WTC11 (cell line): Measurements from ENCODE around the gene TNNC2. TPM values are rescaled to one million over a fixed set of nuclear protein-coding genes. Genes with fewer than 3 reads are reported as not detected.

ENCODE experiments used
- FOXK1 ChIP-seq: sonication (generic); formaldehyde crosslinking; IDR thresholded peaks from 2 replicates; pipeline ENCODE4 v1.8.0; 2022; ENCODE audit warnings: mild to moderate bottlenecking, moderate library complexity, missing genetic modification reagents
- FOXP1 ChIP-seq: sonication (generic); formaldehyde crosslinking; IDR thresholded peaks from 2 replicates; pipeline ENCODE4 v1.8.0; 2022; ENCODE audit warnings: missing genetic modification reagents, mild to moderate bottlenecking, moderate library complexity, borderline replicate concordance
- GRHL2 ChIP-seq: fragments of 250-450 bp; sonication (Bioruptor Pico); IDR thresholded peaks from 2 replicates; pipeline ENCODE4 v1.8.0; 2022; ENCODE audit warnings: mild to moderate bottlenecking, moderate library complexity; ENCODE audit not compliant: insufficient replicate concordance, severe bottlenecking
- IRF2 ChIP-seq: sonication (generic); formaldehyde crosslinking; IDR thresholded peaks from 2 replicates; pipeline ENCODE4 v1.8.0; 2022; ENCODE audit warnings: low read depth, missing genetic modification reagents, borderline replicate concordance
- MXD4 ChIP-seq: fragments of 250-450 bp; sonication (Bioruptor Pico); IDR thresholded peaks from 2 replicates; pipeline ENCODE4 v1.8.0; 2021; ENCODE audit warnings: mild to moderate bottlenecking, moderate library complexity, borderline replicate concordance
- NFYB ChIP-seq: sonication (generic); formaldehyde crosslinking; conservative IDR thresholded peaks from 2 replicates; pipeline ENCODE4 v1.8.0; 2022; ENCODE audit warnings: low read depth, missing genetic modification reagents
- NR3C1 ChIP-seq: sonication (generic); formaldehyde crosslinking; conservative IDR thresholded peaks from 2 replicates; pipeline ENCODE4 v1.8.1; 2023; ENCODE audit warnings: low read depth, mild to moderate bottlenecking, missing genetic modification reagents
- RELA ChIP-seq: sonication (generic); formaldehyde crosslinking; IDR thresholded peaks from 2 replicates; pipeline ENCODE4 v1.8.1; 2022; ENCODE audit warnings: missing genetic modification reagents, mild to moderate bottlenecking, borderline replicate concordance
- SMAD4 ChIP-seq: sonication (generic); formaldehyde crosslinking; IDR thresholded peaks from 2 replicates; pipeline ENCODE4 v1.8.0; 2022; ENCODE audit warnings: mild to moderate bottlenecking, missing genetic modification reagents
- SOX15 ChIP-seq: fragments of 250-450 bp; sonication (Bioruptor Pico); IDR thresholded peaks from 2 replicates; pipeline ENCODE4 v1.9.0; 2021; ENCODE audit warnings: mild to moderate bottlenecking
- TEAD1 ChIP-seq: sonication (generic); formaldehyde crosslinking; IDR thresholded peaks from 2 replicates; pipeline ENCODE4 v1.8.0; 2022; ENCODE audit warnings: mild to moderate bottlenecking, missing genetic modification reagents
- TP53 ChIP-seq: sonication (generic); formaldehyde crosslinking; IDR thresholded peaks from 2 replicates; pipeline ENCODE4 v1.8.1; 2023; ENCODE audit warnings: mild to moderate bottlenecking, missing genetic modification reagents
- ZNF121 ChIP-seq: sonication (generic); formaldehyde crosslinking; IDR thresholded peaks from 2 replicates; pipeline ENCODE4 v1.8.0; 2023; ENCODE audit warnings: missing genetic modification reagents
- total RNA-seq: library from RNA; stranded (reverse); gene quantifications from 3 replicates; pipeline ENCODE4 v1.2.3, GENCODE V29; 2021
- TF ChIP-seq, protein P1 (sequence below): sonication (generic); formaldehyde crosslinking; IDR thresholded peaks from 2 replicates; pipeline ENCODE4 v1.8.0; 2022; ENCODE audit warnings: mild to moderate bottlenecking, missing genetic modification reagents
- TF ChIP-seq, protein P2 (sequence below): sonication (generic); formaldehyde crosslinking; IDR thresholded peaks from 2 replicates; pipeline ENCODE4 v1.8.1; 2023; ENCODE audit warnings: mild to moderate bottlenecking, missing genetic modification reagents, moderate library complexity
- TF ChIP-seq, protein P3 (sequence below): fragments of 250-450 bp; sonication (Bioruptor Pico); IDR thresholded peaks from 2 replicates; pipeline ENCODE4 v1.9.0; 2021; ENCODE audit warnings: mild to moderate bottlenecking
- TF ChIP-seq, protein P4 (sequence below): sonication (generic); formaldehyde crosslinking; IDR thresholded peaks from 2 replicates; pipeline ENCODE4 v1.8.1; 2023; ENCODE audit warnings: mild to moderate bottlenecking, missing genetic modification reagents
- TF ChIP-seq, protein P5 (sequence below): sonication (generic); formaldehyde crosslinking; IDR thresholded peaks from 2 replicates; pipeline ENCODE4 v1.8.1; 2022; ENCODE audit warnings: mild to moderate bottlenecking, moderate library complexity, missing genetic modification reagents
- TF ChIP-seq, protein P6 (sequence below): fragments of 250-450 bp; sonication (Bioruptor Pico); IDR thresholded peaks from 2 replicates; pipeline ENCODE4 v1.9.0; 2021; ENCODE audit warnings: mild to moderate bottlenecking
- TF ChIP-seq, protein P7 (sequence below): fragments of 250-450 bp; sonication (Bioruptor Pico); conservative IDR thresholded peaks from 2 replicates; pipeline ENCODE4 v1.9.0; 2021; ENCODE audit warnings: mild to moderate bottlenecking

TNNC2 gene
- total RNA-seq, 1 experiment from 2014 or later = 3.0 TPM

DNA sequence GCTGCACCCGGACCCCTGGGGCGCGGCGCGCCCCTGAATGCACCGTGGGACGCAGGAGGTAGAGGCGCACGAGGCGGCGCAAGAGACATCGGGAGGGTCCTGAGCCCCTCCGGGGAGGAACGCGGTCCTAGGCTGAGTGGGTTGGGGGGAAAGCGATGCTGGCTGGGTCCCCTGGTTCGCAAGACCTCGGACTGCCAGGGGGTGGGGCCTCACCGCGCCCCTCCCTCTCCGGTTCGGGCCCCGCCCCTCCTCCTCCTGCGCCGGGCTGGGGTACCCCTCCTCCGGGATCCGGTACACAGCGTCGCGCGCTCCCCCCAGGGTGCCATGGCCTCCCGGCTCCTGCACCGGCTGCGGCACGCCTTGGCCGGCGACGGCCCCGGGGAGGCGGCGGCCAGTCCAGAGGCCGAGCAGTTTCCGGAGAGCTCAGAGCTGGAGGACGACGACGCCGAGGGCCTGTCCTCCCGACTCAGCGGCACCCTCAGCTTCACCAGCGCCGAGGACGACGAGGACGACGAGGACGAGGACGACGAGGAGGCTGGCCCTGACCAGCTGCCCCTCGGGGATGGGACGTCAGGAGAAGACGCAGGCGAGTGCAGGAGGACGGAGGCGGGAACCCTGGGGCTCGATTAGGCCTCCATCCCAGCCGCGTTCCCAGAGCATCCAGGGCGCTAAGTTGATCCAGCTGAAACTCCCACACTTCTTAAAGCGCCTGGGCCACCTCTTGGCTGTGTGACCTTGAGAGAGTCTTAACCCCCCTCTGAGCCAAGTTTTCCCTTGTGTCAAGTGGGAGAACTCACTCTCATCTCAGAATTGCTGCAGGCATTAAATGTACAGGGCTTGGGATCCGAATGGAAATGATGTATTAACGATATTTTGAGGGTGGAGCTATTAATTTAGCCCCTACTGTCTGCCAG lies 7.0 kb upstream of the TNNC2 start (continued):
- TF ChIP-seq, protein P1, sequence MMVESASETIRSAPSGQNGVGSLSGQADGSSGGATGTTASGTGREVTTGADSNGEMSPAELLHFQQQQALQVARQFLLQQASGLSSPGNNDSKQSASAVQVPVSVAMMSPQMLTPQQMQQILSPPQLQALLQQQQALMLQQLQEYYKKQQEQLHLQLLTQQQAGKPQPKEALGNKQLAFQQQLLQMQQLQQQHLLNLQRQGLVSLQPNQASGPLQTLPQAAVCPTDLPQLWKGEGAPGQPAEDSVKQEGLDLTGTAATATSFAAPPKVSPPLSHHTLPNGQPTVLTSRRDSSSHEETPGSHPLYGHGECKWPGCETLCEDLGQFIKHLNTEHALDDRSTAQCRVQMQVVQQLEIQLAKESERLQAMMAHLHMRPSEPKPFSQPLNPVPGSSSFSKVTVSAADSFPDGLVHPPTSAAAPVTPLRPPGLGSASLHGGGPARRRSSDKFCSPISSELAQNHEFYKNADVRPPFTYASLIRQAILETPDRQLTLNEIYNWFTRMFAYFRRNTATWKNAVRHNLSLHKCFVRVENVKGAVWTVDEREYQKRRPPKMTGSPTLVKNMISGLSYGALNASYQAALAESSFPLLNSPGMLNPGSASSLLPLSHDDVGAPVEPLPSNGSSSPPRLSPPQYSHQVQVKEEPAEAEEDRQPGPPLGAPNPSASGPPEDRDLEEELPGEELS (CRISPR knock-in tag) = peak; percentile 62; the same call in 1 of the 2 replicates
- TF ChIP-seq MXD4 (no peak), SMAD4 (CRISPR knock-in tag) (no peak), NR3C1 (CRISPR knock-in tag) (peak; percentile 92; the same call in 1 of the 2 replicates), TEAD1 (CRISPR knock-in tag) (0 out of 2 replicates have a peak, but pooled peaks have one; percentile 23), RELA (CRISPR knock-in tag) (peak; percentile 80; the same call in 1 of the 2 replicates), GRHL2 (no peak), FOXP1 (peak; percentile 92), IRF2 (CRISPR knock-in tag) (no peak), NFYB (no peak), ZNF121 (CRISPR knock-in tag) (0 out of 2 replicates have a peak, but pooled peaks have one; percentile 2), FOXK1 (CRISPR knock-in tag) (peak; percentile 55), SOX15 (CRISPR knock-in tag) (no peak), TP53 (peak; percentile 82; the same call in 1 of the 2 replicates)
- TF ChIP-seq, protein P2, sequence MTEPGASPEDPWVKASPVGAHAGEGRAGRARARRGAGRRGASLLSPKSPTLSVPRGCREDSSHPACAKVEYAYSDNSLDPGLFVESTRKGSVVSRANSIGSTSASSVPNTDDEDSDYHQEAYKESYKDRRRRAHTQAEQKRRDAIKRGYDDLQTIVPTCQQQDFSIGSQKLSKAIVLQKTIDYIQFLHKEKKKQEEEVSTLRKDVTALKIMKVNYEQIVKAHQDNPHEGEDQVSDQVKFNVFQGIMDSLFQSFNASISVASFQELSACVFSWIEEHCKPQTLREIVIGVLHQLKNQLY (CRISPR knock-in tag) = 0 out of 2 replicates have a peak, but pooled peaks have one; percentile 7
- TF ChIP-seq, protein P3, sequence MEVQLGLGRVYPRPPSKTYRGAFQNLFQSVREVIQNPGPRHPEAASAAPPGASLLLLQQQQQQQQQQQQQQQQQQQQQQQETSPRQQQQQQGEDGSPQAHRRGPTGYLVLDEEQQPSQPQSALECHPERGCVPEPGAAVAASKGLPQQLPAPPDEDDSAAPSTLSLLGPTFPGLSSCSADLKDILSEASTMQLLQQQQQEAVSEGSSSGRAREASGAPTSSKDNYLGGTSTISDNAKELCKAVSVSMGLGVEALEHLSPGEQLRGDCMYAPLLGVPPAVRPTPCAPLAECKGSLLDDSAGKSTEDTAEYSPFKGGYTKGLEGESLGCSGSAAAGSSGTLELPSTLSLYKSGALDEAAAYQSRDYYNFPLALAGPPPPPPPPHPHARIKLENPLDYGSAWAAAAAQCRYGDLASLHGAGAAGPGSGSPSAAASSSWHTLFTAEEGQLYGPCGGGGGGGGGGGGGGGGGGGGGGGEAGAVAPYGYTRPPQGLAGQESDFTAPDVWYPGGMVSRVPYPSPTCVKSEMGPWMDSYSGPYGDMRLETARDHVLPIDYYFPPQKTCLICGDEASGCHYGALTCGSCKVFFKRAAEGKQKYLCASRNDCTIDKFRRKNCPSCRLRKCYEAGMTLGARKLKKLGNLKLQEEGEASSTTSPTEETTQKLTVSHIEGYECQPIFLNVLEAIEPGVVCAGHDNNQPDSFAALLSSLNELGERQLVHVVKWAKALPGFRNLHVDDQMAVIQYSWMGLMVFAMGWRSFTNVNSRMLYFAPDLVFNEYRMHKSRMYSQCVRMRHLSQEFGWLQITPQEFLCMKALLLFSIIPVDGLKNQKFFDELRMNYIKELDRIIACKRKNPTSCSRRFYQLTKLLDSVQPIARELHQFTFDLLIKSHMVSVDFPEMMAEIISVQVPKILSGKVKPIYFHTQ (CRISPR knock-in tag) = no peak
- TF ChIP-seq, protein P4, sequence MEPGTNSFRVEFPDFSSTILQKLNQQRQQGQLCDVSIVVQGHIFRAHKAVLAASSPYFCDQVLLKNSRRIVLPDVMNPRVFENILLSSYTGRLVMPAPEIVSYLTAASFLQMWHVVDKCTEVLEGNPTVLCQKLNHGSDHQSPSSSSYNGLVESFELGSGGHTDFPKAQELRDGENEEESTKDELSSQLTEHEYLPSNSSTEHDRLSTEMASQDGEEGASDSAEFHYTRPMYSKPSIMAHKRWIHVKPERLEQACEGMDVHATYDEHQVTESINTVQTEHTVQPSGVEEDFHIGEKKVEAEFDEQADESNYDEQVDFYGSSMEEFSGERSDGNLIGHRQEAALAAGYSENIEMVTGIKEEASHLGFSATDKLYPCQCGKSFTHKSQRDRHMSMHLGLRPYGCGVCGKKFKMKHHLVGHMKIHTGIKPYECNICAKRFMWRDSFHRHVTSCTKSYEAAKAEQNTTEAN (CRISPR knock-in tag) = no peak
- TF ChIP-seq, protein P5, sequence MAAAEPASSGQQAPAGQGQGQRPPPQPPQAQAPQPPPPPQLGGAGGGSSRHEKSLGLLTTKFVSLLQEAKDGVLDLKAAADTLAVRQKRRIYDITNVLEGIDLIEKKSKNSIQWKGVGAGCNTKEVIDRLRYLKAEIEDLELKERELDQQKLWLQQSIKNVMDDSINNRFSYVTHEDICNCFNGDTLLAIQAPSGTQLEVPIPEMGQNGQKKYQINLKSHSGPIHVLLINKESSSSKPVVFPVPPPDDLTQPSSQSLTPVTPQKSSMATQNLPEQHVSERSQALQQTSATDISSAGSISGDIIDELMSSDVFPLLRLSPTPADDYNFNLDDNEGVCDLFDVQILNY (CRISPR knock-in tag) = peak; percentile 45; the same call in 1 of the 2 replicates
- TF ChIP-seq, protein P6, sequence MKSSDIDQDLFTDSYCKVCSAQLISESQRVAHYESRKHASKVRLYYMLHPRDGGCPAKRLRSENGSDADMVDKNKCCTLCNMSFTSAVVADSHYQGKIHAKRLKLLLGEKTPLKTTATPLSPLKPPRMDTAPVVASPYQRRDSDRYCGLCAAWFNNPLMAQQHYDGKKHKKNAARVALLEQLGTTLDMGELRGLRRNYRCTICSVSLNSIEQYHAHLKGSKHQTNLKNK (CRISPR knock-in tag) = no peak
- TF ChIP-seq, protein P7, sequence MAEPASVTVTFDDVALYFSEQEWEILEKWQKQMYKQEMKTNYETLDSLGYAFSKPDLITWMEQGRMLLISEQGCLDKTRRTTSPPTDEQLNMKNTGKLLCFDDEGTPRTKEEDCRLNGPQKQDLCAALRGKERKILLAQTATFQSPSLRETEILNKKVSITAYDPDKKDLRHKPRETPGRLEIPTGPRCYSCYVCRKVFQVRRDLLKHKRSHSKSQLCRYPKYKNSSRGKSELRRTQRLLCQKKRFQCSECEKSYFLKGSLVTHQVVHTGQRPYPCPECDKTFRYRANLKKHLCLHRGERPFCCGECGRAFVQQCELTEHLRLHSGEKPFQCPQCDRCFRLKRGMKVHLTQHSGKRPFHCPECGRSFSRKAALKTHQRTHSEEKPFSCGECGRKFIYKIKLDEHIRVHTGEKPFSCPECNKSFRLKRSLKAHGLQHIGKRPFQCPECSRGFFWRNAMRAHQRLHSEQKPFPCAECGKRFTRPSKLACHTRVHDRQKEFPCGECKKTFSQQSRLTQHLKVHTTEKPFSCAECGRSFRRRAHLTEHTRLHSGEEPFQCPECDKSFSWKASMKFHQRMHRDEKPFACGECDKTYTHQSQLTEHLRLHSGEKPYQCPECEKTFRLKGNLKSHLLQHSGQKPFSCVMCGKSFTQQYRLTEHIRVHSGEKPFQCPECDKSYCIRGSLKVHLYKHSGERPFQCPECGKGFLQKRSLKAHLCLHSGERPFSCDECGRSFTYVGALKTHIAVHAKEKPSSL = no peak
- TF ChIP-seq, all 79 proteins: peak for 25
